ENCODE results near the gene SLC2A2.

- TF ChIP-seq CTCF (IDR thresholded peaks at IDR 0.05) (no peak), EP300 (IDR thresholded peaks at IDR 0.05; ENCODE audit: low read depth) (no peak), POLR2AphosphoS5 (IDR thresholded peaks at IDR 0.05) (no peak), POLR2A (IDR thresholded peaks at IDR 0.05) (no peak)
Observed at GRCh38 chr3:171039674-171040073, 13.2 kb upstream of the SLC2A2 start.
